Measurements from ENCODE around the gene CPM. TPM values are rescaled to one million over a fixed set of nuclear protein-coding genes. Genes with fewer than 3 reads are reported as not detected.
"Not testable (repeated sequence)": the region's sequence is repeated elsewhere in the genome, so short reads cannot be mapped to it uniquely, and the experiment has no call there.

The CPM gene
- polyA plus RNA-seq, 2 of the 4 experiments (the other 2 are of a cell fraction) = 3.7 to 6.8 TPM

DNA sequence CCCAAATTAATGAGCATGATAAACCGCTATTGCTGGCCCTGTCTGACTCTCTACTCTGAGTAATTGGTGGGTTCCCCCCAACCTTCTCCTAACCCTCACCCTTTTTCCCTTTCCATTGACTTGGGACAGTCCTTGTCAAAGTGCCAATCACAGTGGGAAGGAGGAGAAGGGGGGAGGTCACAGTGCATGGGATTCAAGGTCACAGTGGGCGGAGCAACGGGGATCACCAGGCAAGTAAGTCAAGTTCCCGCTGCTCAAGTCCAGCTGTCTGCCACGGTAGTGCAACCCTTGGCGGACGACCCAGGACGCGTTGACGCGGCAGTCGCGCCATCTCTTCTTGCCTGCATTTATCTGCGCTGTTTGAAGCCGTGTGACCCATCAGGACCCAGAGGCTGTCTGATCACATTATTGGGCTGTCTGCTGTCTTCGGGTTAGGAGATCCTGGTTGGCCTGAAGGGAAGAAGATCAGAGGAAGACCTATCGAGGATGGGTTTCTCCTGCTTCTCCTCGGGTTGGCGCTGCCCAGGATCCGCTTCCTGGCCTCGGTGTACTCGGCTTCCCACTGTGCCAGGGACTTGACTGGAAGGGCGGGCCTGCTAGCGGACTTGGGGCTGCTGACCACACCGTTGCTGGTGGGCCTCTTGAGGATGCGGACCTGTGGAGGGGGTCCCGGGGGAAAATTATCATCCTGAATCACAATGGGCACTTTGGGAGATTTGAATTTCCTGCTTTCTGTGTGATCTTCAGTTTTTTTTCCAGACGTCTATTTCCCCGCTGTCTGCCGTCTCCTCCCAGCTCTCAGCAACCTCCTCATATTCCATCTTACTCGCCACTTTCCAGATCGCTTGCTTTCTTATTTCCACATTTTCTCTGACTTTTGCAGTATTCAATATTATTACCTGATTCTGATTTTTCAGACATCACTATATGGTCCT is 128.0 kb downstream of the CPM start (continued):
- TF ChIP-seq, protein P1, sequence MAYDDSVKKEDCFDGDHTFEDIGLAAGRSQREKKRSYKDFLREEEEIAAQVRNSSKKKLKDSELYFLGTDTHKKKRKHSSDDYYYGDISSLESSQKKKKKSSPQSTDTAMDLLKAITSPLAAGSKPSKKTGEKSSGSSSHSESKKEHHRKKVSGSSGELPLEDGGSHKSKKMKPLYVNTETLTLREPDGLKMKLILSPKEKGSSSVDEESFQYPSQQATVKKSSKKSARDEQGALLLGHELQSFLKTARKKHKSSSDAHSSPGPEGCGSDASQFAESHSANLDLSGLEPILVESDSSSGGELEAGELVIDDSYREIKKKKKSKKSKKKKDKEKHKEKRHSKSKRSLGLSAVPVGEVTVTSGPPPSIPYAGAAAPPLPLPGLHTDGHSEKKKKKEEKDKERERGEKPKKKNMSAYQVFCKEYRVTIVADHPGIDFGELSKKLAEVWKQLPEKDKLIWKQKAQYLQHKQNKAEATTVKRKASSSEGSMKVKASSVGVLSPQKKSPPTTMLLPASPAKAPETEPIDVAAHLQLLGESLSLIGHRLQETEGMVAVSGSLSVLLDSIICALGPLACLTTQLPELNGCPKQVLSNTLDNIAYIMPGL (CRISPR knock-in tag; IDR thresholded peaks at IDR 0.05; ENCODE audit: borderline replicate concordance) = no peak
- TF ChIP-seq SREBF2 (IDR thresholded peaks at IDR 0.05) (no peak), CBX8 (IDR thresholded peaks at IDR 0.05) (no peak)

DNA sequence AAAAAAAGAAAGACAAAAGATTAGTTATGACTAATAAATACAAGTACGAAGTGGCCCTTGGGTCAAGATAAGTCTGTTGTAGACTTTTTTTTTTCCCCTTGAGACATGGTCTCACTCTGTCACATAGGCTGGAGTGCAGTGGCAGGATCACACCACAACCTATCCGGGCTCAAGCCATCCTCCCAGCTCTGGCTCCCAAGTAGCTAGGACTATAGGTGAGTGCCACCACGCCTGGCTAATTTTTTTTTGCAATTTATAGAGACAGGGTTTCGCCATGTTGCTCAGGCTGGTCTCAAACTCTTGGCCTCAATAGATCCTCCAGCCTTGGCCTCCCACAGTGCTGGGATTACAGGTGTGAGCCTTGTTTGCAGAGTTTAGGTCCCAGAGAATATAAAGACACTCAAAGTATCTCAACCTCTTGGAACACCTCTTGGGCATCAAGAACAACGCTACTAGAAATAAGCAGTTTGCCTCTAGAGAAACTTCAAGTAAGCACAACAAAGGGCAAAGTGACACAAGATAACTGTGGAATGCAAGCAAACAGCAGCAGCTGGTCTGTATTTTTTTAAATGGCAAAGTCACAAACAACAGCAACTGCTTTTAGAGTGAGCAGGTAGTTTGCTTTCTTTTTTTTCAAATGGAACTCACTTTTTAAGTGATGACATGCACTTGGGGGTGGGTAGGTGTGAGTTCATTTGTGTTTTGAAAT is 128.9 kb downstream of the CPM start:
- POLR2A ChIA-PET = no interaction called here
- H3K4me1 ChIP-seq = peaks cover 11% of the 10 kb centered on the region

DNA sequence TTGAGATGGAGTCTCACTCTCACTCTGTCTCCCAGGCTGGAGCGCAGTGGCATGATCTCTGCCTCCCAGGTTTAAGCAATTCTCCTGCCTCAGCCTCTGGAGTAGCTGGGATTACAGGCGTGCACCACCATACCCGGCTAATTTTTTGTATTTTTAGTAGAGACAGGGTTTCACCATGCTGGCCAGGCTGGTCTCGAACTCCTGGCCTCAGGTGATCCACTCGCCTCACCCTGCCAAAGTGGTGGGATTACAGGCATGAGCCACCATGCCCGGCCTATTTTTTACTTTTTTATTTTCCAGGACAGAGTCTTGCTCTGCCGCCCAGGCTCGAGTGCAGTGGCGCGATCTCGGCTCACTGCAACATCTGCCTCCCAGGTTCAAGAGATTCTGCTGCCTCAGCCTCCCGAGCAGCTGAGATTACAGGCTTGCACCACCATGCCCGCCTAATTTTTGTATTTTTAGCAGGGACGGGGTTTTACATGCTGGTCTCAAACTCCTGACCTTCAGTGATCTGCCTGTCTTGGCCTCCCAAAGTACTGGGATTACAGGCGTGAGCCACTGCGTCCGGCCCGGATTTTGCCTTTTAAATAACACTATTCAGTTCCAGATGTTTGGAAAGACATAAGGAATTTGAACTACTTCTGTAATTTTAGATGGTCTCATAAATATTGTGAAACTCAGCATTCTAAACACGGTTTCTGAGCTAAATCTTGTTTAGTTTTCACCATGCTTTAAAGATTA is 129.9 kb downstream of the CPM start:
- FAIRE-seq; H3K9me3 ChIP-seq; H3K4me2 ChIP-seq; POLR2A ChIA-PET; H3K4me3 ChIP-seq; DNase-seq (ENCODE audit: low read depth in 1 of 2, low spot score in 1 of 2); H3K27ac ChIP-seq; ATAC-seq: not testable (repeated sequence)
- H3K4me1 ChIP-seq = peaks cover 11% of the 10 kb centered on the region
- CTCF ChIA-PET = interaction anchor here (0.6 to 1.2 kb wide), 2 partner anchors 28 to 763 kb away, joined by 3 read pairs; no protein-coding TSS in a partner anchor
- 90% methylated on average over 19 of the region's 19 CpGs for WGBS (ENCODE audit: missing lambda C conversion rate)

More for the DNA sequence above, 128.9 kb downstream of the CPM start:
- CTCF ChIA-PET = interaction anchor here (1.2 kb wide), 1 partner anchor 27 kb away, joined by 3 read pairs; no protein-coding TSS in a partner anchor
- ATAC-seq (no peak), DNase-seq (ENCODE audit: low read depth in 1 of 2, low spot score in 1 of 2) (no peak), FAIRE-seq (no peak)
- Histone ChIP-seq H3K27ac (no peak overlapping the region), H3K9me3 (no peaks in the 10 kb centered on the region), H3K4me3 (no peak overlapping the region), H3K4me2 (no peak overlapping the region)
- TF ChIP-seq, protein P2, sequence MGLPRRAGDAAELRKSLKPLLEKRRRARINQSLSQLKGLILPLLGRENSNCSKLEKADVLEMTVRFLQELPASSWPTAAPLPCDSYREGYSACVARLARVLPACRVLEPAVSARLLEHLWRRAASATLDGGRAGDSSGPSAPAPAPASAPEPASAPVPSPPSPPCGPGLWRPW (IDR thresholded peaks at IDR 0.05) = no peak
- TF ChIP-seq CBX8 (IDR thresholded peaks at IDR 0.05) = no peak
- TF ChIP-seq CHD2 (IDR thresholded peaks at IDR 0.05; ENCODE audit: low read length, partially characterized antibody) = no peak
- no peak for TF ChIP-seq MYC (IDR thresholded peaks at IDR 0.05; ENCODE audit: borderline replicate concordance, low read length)
- no peak for TF ChIP-seq RFX5 (IDR thresholded peaks at IDR 0.05)
- no peak for TF ChIP-seq JUNB (IDR thresholded peaks at IDR 0.05)
- no peak for TF ChIP-seq PHF8 (IDR thresholded peaks at IDR 0.05; ENCODE audit: borderline replicate concordance, low read depth)
- TF ChIP-seq ESRRA (IDR thresholded peaks at IDR 0.05; ENCODE audit: borderline replicate concordance, low read length) = no peak
- TF ChIP-seq EHF (CRISPR knock-in tag; IDR thresholded peaks at IDR 0.05) = no peak
- 83% methylated on average over 5 of the region's 5 CpGs for WGBS (ENCODE audit: missing lambda C conversion rate)

DNA sequence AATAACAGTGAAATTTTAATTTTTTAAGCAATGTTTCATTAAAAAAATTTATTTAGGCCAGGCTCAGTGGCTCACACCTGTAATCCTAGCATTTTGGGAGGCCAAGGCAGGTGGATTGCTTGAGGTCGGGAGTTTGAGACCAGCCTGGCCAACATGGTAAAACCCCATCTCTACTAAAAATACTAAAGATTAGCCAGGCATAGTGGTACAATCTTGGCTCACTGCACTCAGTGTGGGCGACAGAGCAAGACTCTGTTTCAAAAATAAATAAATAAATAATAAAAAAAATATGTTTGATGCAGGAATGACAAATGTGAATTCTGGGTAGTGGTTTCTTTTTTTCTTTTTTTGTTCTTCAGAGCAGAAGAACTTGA is 130.6 kb downstream of the CPM start:
- POLR2A ChIA-PET; ATAC-seq; DNase-seq (ENCODE audit: low read depth in 1 of 2, low spot score in 1 of 2); FAIRE-seq; H3K4me3 ChIP-seq; CTCF ChIA-PET; H3K9me3 ChIP-seq: not testable (repeated sequence)
- peaks cover 11% of the 10 kb centered on the region for H3K4me1 ChIP-seq
- peak overlapping the region in 1 of 2 experiments; percentile 71; a peak in 3 of 6 replicates for H3K27ac ChIP-seq
- H3K4me2 ChIP-seq = peak overlapping the region; percentile 70; the same call in 2 of the 3 replicates
- WGBS (ENCODE audit: missing lambda C conversion rate) = 81% methylated on average over 2 of the region's 2 CpGs

Small RNAs within 50 kb of the gene (small RNA-seq; reads per million reads assigned to genes)
- gene AC025423.5 (0 reads per million in 6 experiments), gene RNU7-4P (0 to 0.86 (median 0) reads per million in 6 experiments)

Other genes starting within 250 kb of the CPM start
- gene NUP107, start 246.2 kb downstream of the CPM start, polyA plus RNA-seq (2011; rRNA removed) = 127 and 194 TPM in 2 replicates
- 78.5 to 86.0 TPM (median 79.3 TPM) in 3 replicates for gene NUP107, start 246.2 kb downstream of the CPM start, polyA plus RNA-seq (2017; fragmentation: RNase III; extraction: RNeasy Plus Mini Kit Qiagen cat#74134 plus additional on column Dnase treatment)
- gene SLC35E3, start 187.0 kb downstream of the CPM start, polyA plus RNA-seq (2011; rRNA removed) = 16.7 and 22.1 TPM in 2 replicates
- 4.8 to 6.5 TPM (median 5.1 TPM) in 3 replicates for gene SLC35E3, start 187.0 kb downstream of the CPM start, polyA plus RNA-seq (2017; fragmentation: RNase III; extraction: RNeasy Plus Mini Kit Qiagen cat#74134 plus additional on column Dnase treatment)
- gene MDM2, start 125.0 kb downstream of the CPM start, polyA plus RNA-seq (2011; rRNA removed) = 96.4 and 108 TPM in 2 replicates
- gene MDM2, start 125.0 kb downstream of the CPM start, polyA plus RNA-seq (2017; fragmentation: RNase III; extraction: RNeasy Plus Mini Kit Qiagen cat#74134 plus additional on column Dnase treatment) = 40.3 to 48.6 TPM (median 48.2 TPM) in 3 replicates

Measured in A549 (cell line).